ENCODE measurements around the gene ALOXE3. TPM values are rescaled to one million over a fixed set of nuclear protein-coding genes. Genes with fewer than 3 reads are reported as not detected.
A peak's percentile ranks its signal among the peaks of the same experiment; 100 is the strongest.

Gene ALOXE3
- not detected in 2 replicates for total RNA-seq
- 0.03 TPM for polyA plus RNA-seq (2012)

DNA sequence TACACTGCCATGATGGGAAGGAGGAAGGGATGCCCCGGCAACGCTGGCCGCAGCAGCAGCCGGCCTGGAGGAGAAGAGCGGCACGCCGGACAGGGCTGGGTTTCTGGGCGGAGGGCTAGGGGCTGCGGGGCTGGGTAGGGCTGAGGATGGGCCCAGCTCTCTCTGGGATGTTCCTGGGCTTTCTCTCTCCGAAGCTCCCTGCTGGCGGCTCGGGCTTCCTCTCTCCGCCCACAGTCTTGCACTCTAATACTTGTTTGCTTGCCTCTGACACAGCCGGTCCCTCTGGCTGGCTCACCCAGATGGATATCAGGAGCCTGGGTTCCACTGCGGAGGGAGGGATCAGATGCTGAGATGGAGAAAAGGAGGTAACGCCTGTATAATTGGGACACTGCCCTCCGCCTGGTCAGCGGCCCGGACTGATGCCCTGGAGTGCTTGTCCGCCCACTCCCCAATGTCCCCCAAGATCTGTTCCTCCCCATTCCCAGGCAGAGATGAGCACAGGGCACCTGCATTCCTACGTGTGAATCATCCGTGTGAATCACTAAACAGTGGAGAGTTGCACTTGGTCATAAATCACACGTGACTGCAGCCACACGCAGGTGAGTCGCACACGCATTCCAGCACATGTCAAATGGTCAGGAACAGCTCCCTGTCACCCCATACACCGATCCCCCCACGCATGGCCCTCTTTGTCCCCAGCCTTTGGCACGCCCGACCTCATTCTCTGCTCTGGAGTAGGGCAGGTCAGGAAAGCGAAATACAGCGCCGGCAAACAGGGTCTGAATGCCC is at the start of gene ALOXE3:
TSS of gene ALOXE3 (minus strand) at position 535 of the 789 bp plus-strand sequence. CDS start at position 11, 524 bp downstream.
- DNase-seq (ENCODE audit: low read depth): peak; percentile 22

DNA sequence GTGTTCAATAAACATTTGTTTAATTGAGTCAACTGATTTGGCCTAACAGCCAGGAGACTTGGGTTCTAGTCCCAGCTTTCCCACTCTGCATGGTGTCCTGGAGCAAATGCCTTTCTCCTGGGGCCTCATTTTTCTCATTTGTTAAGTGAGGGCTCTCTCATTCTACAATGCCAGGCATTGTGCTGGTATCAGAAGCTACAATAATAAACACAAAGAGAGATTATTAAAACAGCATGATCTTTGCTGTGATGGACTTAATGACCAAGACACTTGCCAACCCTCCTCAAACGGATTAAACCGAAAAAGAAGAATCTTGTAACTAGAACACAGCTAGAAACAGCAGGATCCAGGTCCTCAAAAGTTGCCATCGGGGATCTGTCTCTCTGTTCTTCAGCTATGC is 49.2 kb upstream of the ALOXE3 start:
- no peak for DNase-seq (ENCODE audit: low read depth)

DNA sequence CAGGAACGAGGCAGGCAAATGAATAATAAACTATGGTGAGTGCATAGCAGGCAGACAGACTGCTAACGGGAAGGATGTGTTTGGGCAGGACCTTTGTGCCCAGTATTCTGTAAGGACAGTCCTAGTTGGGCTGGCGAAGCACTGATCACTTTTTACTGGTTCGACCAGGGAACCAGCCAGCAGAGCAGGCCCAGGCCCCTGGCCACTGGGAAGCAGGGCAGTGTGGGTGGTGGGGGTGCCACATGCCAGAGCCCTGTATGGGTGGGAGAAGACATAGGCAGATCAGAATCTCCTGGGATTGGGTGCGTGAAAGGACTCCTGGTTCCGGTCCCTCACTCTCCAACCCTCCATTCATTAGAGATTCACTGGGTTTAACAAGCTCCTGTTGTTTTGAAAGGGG is 48.4 kb upstream of the ALOXE3 start:
- DNase-seq (ENCODE audit: low read depth): no peak

DNA sequence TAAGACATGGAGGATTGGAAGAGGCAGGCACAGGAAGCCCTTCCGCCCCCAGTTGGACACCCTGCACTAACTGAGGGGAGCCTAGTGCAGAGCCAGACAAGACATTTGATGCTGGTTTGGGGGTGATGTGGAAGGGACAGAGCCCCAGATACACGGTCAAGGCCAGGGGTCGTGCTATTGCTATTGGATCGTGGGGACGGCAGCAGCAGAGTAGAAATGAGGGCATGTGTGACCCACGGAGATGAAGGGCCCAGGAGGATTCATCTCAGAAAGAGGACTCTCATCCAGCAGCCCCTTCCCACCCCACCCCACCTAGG is 46.5 kb upstream of the ALOXE3 start:
- DNase-seq (ENCODE audit: low read depth): no peak

DNA sequence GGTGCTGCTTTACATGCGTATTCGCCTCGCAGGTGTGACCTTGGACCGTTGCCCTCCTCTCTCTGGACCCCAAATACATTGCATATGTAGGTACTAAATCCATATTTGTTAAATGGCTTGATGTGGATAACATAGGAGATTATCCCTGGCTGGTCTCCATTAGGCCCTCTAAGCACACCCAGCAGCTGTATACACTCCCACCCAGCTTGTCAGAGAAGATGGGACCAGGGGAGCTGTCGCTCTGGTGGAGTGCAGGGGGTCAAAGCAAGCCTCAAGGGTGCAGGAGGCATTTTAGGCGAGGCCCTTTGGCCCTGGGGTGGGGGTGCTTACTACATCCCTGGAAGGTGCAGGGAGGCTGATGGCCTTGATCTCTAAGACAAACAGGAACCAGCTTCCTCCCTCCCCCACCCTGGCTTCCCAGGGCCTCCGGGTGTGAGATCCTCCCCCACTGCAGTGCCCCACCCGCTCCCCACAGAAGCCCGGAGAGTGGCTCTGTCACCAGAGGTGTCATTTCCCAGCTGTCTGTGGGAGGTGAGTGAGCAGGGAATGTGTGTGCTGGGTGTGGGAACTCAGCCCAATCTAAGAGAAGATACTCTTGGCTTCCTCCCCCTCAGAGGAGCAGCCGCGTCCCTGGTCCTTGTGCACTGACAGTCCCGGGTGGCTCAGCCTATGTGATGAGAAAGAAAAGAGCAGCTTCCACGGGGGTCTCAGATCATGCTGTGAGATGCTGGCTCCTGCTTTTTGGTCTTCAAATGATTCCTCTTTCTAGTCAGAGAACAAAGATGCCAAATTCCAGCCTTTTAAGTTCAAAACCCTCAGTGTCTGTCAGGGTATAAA is 45.9 kb upstream of the ALOXE3 start:
- DNase-seq (ENCODE audit: low read depth): peak; percentile 95

DNA sequence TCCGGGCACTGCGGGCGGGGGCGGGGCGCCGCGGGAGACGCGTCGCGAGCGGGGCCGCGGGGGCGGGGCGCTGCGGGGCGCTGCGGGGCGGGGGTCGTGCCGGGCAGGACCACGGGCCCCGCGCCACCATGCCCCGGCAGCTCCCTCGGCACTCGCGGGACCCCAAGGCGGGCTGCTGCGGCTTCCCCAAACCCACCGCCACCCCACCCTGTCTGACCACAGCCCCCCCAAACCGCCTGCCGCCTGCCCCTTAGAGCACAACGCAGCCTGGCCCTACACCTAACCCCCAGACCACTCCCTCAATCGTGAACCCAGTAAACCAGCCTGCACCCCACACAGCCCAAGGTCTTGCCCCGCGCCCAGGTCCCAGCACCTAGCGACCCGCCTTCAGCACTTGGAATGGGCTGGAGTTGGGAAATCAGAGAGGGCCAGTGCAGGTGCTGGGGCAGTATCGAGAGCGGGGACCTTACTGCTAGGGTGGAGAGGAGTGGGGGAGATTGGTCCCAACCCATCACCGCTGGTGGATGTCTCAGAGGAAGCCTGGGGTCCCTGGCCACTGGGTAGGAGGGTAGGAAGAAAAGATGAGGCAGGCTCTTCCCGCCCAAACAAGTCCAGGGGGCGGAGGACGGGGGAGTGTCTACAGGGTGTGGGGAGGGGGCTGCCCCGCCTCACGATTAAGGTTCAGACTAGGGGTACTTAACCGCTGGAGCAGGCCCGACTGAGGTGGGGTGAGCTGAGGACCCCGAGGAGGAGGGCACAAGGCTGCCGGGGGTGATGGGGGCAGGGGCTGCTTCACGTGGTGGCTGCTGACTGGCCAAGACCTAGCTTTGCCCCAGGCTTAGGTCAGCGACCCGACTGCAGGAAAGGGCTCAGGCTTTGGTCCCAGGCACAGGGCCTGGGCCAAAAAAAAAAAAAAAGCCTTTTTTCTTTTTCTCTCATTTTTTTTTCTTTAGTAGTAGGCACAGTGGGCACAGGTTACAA is 45.0 kb upstream of the ALOXE3 start:
- peak; percentile 18 for DNase-seq (ENCODE audit: low read depth)

DNA sequence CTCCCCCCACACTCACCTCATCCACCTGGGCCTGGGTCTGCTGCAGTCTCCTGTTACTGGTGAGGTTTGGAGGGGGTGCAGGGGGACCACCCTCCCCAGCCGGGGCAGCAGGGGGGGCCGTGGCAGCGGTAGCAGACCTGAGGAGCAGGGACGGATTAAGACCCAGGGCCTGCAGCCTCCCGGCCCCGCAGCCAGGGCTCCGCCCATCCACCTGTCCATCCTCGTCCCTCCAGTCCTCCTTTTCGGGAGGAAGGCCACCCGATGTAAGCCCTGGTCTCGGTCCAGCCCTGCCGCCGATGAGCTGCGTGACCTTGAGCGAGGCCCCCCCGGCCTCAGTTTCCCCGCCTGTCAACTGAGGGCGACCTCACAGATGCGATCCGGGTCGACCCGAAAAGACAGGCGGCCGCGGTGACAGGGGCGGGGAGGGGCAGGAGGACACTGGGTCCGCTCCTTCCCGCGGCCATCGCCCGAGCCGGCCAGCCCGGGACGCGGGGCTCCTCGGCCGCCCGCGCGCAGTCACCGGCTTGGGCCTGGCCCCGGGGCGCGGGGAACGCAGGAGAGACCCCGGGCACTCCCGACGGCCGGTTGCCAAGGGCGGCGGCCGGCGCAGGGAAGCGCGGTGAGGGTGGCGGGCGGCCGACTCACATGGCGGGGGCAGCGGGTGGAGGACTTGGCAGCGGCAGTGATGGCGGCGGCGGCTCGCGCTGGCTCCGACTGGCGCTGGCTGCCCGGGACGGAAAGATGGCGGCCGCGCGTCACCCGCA is 44.1 kb upstream of the ALOXE3 start, which contains the start of gene VAMP2:
TSS of gene VAMP2 (minus strand) at position 716 of the 764 bp plus-strand sequence. CDS start at position 647, 69 bp downstream.
- peak; percentile 77 for DNase-seq (ENCODE audit: low read depth)

DNA sequence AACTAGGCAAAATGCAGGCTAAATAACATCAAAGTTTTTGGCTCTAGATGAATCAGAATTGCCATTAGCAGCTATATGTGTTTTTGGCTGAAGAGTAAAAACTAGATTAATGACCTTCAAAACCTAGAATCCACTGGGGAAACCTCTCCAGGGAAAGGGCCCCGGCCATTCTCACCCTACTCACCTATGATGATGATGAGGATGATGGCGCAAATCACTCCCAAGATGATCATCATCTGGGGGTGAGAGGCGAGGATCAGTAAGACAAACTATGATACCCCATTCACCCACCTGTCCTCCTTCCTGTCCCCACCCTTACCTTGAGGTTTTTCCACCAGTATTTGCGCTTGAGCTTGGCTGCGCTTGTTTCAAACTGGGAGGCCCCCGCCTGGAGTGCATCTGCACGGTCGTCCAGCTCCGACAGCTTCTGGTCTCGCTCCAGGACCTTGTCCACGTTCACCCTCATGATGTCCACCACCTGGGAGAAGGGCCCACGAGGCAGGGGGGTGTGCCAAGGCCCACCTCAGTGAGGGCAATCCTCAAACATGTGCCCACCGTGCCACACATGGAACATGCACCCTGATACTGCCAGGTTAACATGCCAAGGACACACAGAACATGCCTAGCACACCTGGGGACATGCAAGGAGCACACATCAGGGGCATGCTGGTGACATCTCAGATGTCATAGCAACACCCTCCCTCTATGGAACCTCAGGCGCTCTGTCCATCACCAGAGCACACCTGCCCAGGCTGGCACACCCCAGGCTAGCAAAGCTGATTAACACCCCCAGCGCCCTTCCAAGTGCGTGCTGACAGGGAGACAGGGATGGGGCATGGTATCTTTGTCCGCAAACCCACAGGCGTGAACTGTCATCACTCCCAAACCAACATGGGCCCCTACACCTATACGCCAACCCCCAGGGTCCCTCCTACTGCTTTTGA is 43.2 kb upstream of the ALOXE3 start:
- no peak for DNase-seq (ENCODE audit: low read depth)

DNA sequence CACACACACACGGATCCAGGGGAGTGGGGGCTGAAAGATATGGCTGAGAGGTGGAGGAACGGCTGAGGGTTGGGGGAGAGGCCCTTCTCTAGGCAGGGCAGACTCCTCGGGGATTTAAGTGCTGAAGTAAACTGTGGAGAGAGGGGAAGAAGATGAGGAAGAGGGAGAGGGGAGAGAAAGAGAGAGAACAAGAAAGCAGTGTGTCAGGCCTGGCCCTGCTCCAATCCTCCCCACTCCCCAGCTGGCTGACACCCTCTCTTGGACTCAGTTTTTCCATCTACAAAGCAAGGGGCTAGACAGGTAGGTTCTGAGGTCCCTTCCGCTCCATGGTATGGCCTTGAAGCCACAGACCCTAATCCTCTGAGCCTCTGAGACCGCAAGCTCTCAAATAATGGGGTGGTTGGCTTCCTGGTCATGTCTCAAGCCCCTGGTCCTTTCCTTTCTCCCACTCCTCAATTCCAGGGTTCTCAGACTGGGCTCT is 42.5 kb upstream of the ALOXE3 start:
- no peak for DNase-seq (ENCODE audit: low read depth)

DNA sequence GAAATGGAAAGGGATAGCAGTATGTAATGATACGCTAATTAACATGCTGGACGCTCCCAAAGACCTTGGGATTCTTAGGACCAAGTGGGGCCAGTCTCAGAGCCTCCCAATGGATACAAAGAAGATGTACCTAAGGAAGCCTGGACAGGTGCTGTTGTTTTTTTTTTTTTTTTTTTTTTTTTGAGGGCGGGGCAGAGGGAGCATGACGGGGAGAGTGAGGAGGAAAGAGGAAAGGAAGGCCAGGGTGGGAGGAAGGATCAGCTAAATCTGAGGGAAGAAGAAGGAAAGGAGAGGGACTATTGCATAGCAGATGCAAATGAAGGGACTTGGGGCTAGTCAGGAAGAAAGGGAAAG is 41.9 kb upstream of the ALOXE3 start:
- DNase-seq (ENCODE audit: low read depth): no peak

DNA sequence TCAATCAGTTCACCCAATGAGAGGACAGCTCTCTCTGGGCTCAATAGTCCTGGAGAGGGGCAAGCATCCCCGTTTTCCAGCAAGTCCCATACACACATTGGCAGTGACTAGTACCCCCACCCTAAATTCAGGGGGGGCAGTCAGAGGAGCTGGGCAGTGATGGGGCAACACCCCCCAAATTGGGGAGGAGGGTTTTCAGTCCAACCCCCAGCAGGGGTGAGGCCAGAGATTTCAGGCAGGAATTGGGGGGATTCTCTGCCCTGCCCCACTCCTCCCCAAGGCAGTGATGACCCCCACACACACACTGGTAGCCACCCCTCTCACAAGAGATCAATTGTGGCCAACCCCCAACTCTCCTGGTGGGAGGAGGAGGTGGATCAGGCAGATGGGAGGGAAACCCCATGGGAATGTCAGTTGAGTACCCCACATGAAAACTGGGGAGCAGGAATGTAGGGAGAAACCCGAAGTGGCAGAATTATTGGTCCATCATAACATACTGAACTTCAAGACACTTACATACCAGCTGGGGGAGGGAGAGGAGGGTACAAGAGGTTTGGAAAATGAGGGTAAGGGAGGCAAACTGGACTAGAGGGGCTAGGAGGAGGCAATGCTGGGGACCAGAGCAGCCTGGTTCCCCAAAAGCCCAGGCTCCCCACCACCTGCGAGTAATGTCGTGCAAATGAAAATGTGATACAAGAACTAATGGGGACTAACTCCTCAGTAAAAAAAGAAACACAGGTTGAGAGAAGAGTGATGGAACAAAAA is 41.3 kb upstream of the ALOXE3 start:
- no peak for DNase-seq (ENCODE audit: low read depth)

DNA sequence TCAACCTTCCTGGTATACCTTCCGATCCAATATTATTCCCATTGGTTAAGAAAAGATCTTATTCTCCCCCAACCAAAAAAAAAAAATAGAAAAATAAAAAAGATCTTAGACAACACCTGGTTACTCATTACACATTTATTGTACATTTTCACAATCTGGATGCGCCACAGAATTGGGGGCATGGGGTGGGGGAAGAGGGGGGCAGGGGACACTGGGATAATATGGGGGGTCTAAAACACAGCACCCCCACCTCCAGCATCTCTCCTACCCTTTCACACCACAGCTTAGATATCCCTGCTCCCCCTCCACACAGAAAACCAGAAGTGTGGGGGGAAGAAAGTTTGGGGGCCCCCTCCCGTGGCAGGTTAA is 40.7 kb upstream of the ALOXE3 start:
- no peak for DNase-seq (ENCODE audit: low read depth)

DNA sequence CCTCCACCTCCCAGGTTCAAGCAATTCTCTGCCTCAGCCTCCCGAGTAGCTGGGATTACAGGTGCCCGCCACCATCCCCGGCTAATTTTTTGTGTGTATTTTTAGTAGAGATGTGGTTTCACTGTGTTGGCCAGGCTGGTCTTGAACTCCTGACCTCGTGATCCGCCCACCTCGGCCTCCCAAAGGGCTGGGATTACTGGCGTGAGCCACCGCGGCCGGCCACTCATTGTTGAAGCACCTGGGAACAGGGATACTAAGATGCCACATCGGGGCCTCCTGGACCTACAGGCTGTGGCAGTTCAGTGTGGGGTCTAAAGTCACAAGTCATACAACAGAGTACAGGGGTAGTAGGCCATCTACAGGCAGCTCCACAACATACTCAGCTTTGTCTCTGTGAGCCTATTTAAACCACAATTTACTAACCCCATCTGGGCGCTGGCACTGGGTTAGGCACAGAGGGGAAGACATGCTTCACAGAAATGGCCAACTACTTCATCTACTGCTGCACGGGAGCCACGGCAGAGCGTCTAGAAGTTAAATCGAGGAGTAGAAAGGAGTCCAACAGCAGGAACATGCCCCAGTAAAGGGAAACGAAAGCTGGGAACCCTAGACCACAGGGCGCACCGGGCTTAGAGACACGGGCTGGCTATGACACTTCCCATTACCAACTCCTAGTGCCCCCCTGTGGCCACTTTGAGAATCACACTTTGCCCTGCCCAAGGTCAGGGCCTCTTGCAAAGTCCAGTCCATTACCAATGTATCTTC is 40.1 kb upstream of the ALOXE3 start:
- peak; percentile 91 for DNase-seq (ENCODE audit: low read depth)

DNA sequence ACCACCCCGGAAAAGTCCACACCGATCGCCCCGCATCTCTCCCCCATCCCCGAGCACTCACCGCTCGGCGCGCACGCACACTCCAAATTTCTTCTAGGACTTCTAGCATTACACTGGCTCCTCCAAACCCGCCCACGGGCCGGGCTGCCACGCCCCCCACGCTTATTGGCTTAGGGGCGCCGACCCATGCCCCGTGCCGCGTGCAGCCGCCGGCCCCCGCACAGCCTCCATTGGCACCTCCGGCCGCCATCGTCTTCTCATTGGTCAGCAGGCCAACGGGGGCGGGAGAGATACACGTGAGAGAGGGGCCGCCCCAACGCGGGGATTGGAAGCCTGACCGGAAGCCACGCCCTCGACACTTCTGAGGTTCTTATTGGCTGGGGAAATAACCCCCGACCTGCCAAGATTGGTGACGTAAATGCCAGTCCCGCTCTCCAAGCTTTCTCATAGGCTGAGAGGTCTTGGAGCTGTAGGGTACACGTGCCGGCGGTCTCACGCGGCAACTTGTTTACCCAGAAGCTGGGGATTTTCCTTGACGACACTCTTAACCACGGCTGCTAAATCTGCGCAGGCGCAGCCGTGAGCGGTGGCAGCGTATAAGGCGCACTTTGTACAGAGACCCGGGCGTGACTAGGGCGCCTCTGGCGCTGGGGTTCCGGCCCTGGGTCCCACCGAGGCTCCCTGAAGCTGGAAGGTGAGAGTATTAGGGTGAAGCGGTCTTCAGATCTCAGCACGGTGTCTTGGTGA is 38.1 kb upstream of the ALOXE3 start:
- peak; percentile 100 for DNase-seq (ENCODE audit: low read depth)

DNA sequence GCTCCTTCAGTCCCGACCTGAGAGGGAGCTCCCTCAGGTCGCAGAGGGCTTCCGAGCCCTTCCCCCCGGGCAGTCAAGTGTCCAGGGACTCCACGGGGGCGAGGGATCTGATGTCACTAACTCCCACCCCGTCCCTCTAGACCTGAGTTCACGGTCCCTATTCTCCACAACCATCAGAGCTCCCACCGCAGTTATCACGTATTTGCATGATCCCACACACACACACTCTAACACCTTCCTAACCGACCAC is 37.6 kb upstream of the ALOXE3 start:
- DNase-seq (ENCODE audit: low read depth): no peak

DNA sequence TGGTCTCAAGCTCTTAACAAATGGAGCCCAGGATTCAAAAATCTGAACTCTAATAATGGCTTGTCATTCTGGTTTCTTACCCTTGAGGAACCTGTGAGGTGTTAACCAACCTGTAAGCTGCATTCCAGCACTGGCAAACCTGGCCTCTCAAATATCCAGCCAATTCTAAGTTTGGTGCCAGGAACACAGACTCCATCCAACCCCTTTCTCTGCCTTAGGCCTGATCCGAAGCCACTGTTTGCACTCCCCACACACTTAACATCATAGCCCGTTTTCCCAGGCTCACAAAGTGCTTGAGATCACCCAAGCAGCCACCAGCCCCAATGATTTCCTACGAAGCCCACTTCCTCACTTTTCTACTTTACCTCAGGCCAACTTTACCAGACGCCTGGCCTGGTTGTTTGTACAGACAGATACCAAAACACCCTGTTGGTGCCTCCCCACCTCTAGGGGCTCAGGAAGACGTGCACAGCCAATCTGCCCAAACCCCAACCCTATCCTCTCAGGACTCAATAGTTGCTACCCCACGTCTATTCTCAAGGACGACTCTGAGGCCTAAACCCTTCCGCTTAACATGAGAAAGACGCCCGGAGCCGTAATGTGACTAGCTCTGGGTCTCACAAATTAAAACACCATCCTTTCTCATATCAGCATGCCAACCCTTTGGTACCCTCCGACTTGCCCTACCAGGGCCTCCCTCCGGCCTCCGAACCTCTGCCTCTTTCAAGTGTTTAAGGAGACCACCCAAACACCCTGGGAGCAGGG is 37.1 kb upstream of the ALOXE3 start:
- no peak for DNase-seq (ENCODE audit: low read depth)

Measured in myocyte (in vitro differentiated cells).